ENCODE measurements around the gene CCDC157. TPM values are rescaled to one million over a fixed set of nuclear protein-coding genes. Genes with fewer than 3 reads are reported as not detected.

Gene CCDC157
- total and polyA plus RNA-seq, 4 donors = 0.53 to 1.4 (median 0.98) TPM

- Histone ChIP-seq H3K4me1 (ENCODE audit: control insufficient read depth in 4 of 4, insufficient read depth in 4 of 4, low read length in 3 of 4) (peaks cover 6 to 32% (median 26%) of the 10 kb centered on the region in 4 donors), H3K4me3 (ENCODE audit: low read depth in 1 of 3, low read length in 3 of 3) (no peak overlapping the region), H3K27me3 (ENCODE audit: control insufficient read depth in 4 of 4, insufficient read depth in 4 of 4, low read length in 3 of 4) (no peaks in the 10 kb centered on the region), H3K9ac (ENCODE audit: low read depth in 1 of 2, low read length in 2 of 2) (no peak overlapping the region), H3K36me3 (ENCODE audit: control insufficient read depth in 4 of 4, insufficient read depth in 3 of 4, low read depth in 1 of 4, low read length in 3 of 4) (peaks cover under 1 to 3% (median 2%) of the 10 kb centered on the region in 4 donors), H3K9me3 (ENCODE audit: control insufficient read depth in 4 of 4, low read length in 3 of 4) (no peaks in the 10 kb centered on the region), H3K27ac (ENCODE audit: low read depth in 1 of 2, low read length in 2 of 2) (no peak overlapping the region)
- TF ChIP-seq TAF1 (conservative IDR thresholded peaks at IDR 0.05) = no peak
- no peak for TF ChIP-seq MAX (IDR thresholded peaks at IDR 0.05)
- no peak for TF ChIP-seq HNF4G (IDR thresholded peaks at IDR 0.05)
- TF ChIP-seq ATF3 (IDR thresholded peaks at IDR 0.05) = no peak
- TF ChIP-seq CTCF (IDR thresholded peaks at IDR 0.05; ENCODE audit: low read depth, low read length, missing input control) = no peak
- TF ChIP-seq REST (IDR thresholded peaks at IDR 0.05) = no peak
- TF ChIP-seq RXRA (IDR thresholded peaks at IDR 0.05) = no peak
- no peak for TF ChIP-seq HNF4A (conservative IDR thresholded peaks at IDR 0.05)
- no peak for TF ChIP-seq JUND (IDR thresholded peaks at IDR 0.05)
- no peak for TF ChIP-seq YY1 (IDR thresholded peaks at IDR 0.05)
- no peak for DNase-seq (ENCODE audit: low spot score)
- WGBS = 65% methylated on average over 22 of the region's 22 CpGs
Measured at GRCh38 chr22:30357650-30358215, 926 bp downstream of the CCDC157 start.

- Histone ChIP-seq H3K9me3 (ENCODE audit: control insufficient read depth in 4 of 4, low read length in 3 of 4) (no peaks in the 10 kb centered on the region), H3K36me3 (ENCODE audit: control insufficient read depth in 4 of 4, insufficient read depth in 3 of 4, low read depth in 1 of 4, low read length in 3 of 4) (no peaks in the 10 kb centered on the region), H3K4me3 (ENCODE audit: low read depth in 1 of 3, low read length in 3 of 3) (no peak overlapping the region), H3K4me1 (ENCODE audit: control insufficient read depth in 4 of 4, insufficient read depth in 4 of 4, low read length in 3 of 4) (peaks cover 6 to 32% (median 26%) of the 10 kb centered on the region in 4 donors), H3K27me3 (ENCODE audit: control insufficient read depth in 4 of 4, insufficient read depth in 4 of 4, low read length in 3 of 4) (no peaks in the 10 kb centered on the region), H3K27ac (ENCODE audit: low read depth in 1 of 2, low read length in 2 of 2) (no peak overlapping the region), H3K9ac (ENCODE audit: low read depth in 1 of 2, low read length in 2 of 2) (no peak overlapping the region)
- no peak for DNase-seq (ENCODE audit: low spot score)
- WGBS = 95% methylated on average over 6 of the region's 6 CpGs
- no peak for TF ChIP-seq SP1 (IDR thresholded peaks at IDR 0.05)
- no peak for TF ChIP-seq FOXA1 (IDR thresholded peaks at IDR 0.05)
- no peak for TF ChIP-seq HNF4A (conservative IDR thresholded peaks at IDR 0.05)
- TF ChIP-seq TAF1 (conservative IDR thresholded peaks at IDR 0.05) = no peak
- TF ChIP-seq RAD21 (IDR thresholded peaks at IDR 0.05) = no peak
- TF ChIP-seq GABPA (IDR thresholded peaks at IDR 0.05 in 1 of 2, conservative IDR thresholded peaks at IDR 0.05 in 1 of 2) = no peak
- TF ChIP-seq ZBTB33 (IDR thresholded peaks at IDR 0.05) = no peak
- no peak for TF ChIP-seq NR2F2 (IDR thresholded peaks at IDR 0.05)
- TF ChIP-seq EGR1 (IDR thresholded peaks at IDR 0.05; ENCODE audit: low read depth in 2 of 2) = no peak
- no peak for TF ChIP-seq REST (IDR thresholded peaks at IDR 0.05)
- no peak for TF ChIP-seq JUND (IDR thresholded peaks at IDR 0.05)
- TF ChIP-seq FOXA2 (IDR thresholded peaks at IDR 0.05) = no peak
- TF ChIP-seq YY1 (IDR thresholded peaks at IDR 0.05) = no peak
- TF ChIP-seq HNF4G (IDR thresholded peaks at IDR 0.05) = no peak
- TF ChIP-seq ATF3 (IDR thresholded peaks at IDR 0.05) = no peak
- TF ChIP-seq RXRA (IDR thresholded peaks at IDR 0.05) = no peak
- no peak for TF ChIP-seq MAX (IDR thresholded peaks at IDR 0.05)
Measured at GRCh38 chr22:30358541-30358940, 1.7 kb downstream of the CCDC157 start.

All from liver (tissue), 9 donors.